Measurements from ENCODE around the gene PTPRR.

- TF ChIP-seq SUZ12 (IDR thresholded peaks at IDR 0.05; ENCODE audit: extremely low read depth, insufficient read depth, insufficient read length) (no peak), YY1 (IDR thresholded peaks at IDR 0.05; ENCODE audit: insufficient read depth, insufficient read length) (no peak), ZNF274 (IDR thresholded peaks at IDR 0.05; ENCODE audit: low read depth, low read length) (no peak)
Measured at GRCh38 chr12:70837026-70837425, 83.5 kb downstream of the PTPRR start.

Measured in NT2/D1 (cell line).